K562 (cell line): ENCODE data around the gene MAML3.

ENCODE experiments used
- ADNP ChIP-seq: fragments of 200-800 bp; sonication (Bioruptor generic); IDR thresholded peaks from 2 replicates; pipeline ENCODE4 v1.6.1; 2016; ENCODE audit warnings: missing genetic modification characterization, missing compliant biosample characterization
- ATF3 ChIP-seq, 2 experiments: fragments of 450-650 bp in 1 of 2; sonication (generic) in 1 of 2; formaldehyde crosslinking in 1 of 2; IDR thresholded peaks in 1 of 2; conservative IDR thresholded peaks in 1 of 2; 2 replicates each; pipeline versions ENCODE4 v1.6.1 to v1.8.1; 2016 to 2023; ENCODE audit warnings: mild to moderate bottlenecking in 2 of 2, moderate library complexity in 2 of 2, inconsistent platforms in 1 of 2, missing genetic modification reagents in 1 of 2
- BRF2 ChIP-seq: IDR thresholded peaks from 3 replicates; pipeline ENCODE4 v1.6.1; 2011; ENCODE audit warnings: borderline replicate concordance, mild to moderate bottlenecking; ENCODE audit not compliant: insufficient read length, insufficient read depth
- CEBPB ChIP-seq: fragments of 450-650 bp; IDR thresholded peaks from 2 replicates; pipeline ENCODE4 v1.6.1; 2016; ENCODE audit warnings: missing genetic modification characterization, missing compliant biosample characterization
- CUX1 ChIP-seq: fragments of 200-800 bp; sonication (Bioruptor generic); IDR thresholded peaks from 2 replicates; pipeline ENCODE4 v1.6.1; 2016; ENCODE audit warnings: missing genetic modification characterization, missing compliant biosample characterization
- EZH2 ChIP-seq: IDR thresholded peaks from 2 replicates; pipeline ENCODE4 v1.6.1; 2012; ENCODE audit warnings: low read depth, mild to moderate bottlenecking, inconsistent platforms, low read length, borderline replicate concordance
- FOXJ2 ChIP-seq: fragments of 200-800 bp; sonication (Bioruptor generic); IDR thresholded peaks from 2 replicates; pipeline ENCODE4 v1.6.1; 2016; ENCODE audit warnings: missing genetic modification characterization, missing compliant biosample characterization
- HDGF ChIP-seq: fragments of 450-650 bp; IDR thresholded peaks from 2 replicates; pipeline ENCODE4 v1.6.1; 2016
- POLR2AphosphoS5 ChIP-seq: IDR thresholded peaks from 2 replicates; pipeline ENCODE4 v1.6.1; 2011; ENCODE audit warnings: mild to moderate bottlenecking, low read depth, low read length, moderate library complexity; ENCODE audit not compliant: control insufficient read depth, insufficient read depth

GRCh38 chr4:140172960-140173359 is 19.0 kb upstream of the MAML3 start:
- TF ChIP-seq ADNP (tag) (no peak), EZH2 (no peak), FOXJ2 (tag) (no peak), BRF2 (no peak), POLR2AphosphoS5 (no peak), CEBPB (tag) (peak; percentile 49), CUX1 (CRISPR knock-in tag) (no peak), HDGF (no peak), ATF3 (IDR thresholded peaks at IDR 0.05) (no peak), ATF3 (CRISPR knock-in tag; conservative IDR thresholded peaks at IDR 0.05) (no peak)
